Measurements from ENCODE around the gene ZBTB47. TPM values are rescaled to one million over a fixed set of nuclear protein-coding genes. Genes with fewer than 3 reads are reported as not detected.

Gene ZBTB47
- total and polyA plus RNA-seq, 2 experiments from 2014 or later: 0.48 to 2.8 TPM

GRCh38 chr3:42666022-42666421, 12.5 kb downstream of the ZBTB47 start:
- DNase-seq (ENCODE audit: low spot score) (no peak), ATAC-seq (no peak)
- H3K27me3 Mint-ChIP-seq (ENCODE audit: insufficient read depth, low read depth, poor library complexity): no peaks in the 10 kb centered on the region
- Histone ChIP-seq H3K4me2 (no peak overlapping the region), H4K20me1 (replicated peaks; ENCODE audit: insufficient read depth) (no peaks in the 10 kb centered on the region), H3K79me2 (replicated peaks; ENCODE audit: insufficient read depth) (no peaks in the 10 kb centered on the region), H3K4me1 (ENCODE audit: insufficient read depth) (no peaks in the 10 kb centered on the region), H3K27me3 (ENCODE audit: insufficient read depth) (no peaks in the 10 kb centered on the region), H3F3A (replicated peaks; ENCODE audit: low read depth) (no peaks in the 10 kb centered on the region), H3K9me2 (ENCODE audit: insufficient read depth) (no peaks in the 10 kb centered on the region), H2AFZ (no peak overlapping the region), H3K4me3 (no peak overlapping the region), H3K27ac (ENCODE audit: low read depth) (no peak overlapping the region), H3K36me3 (ENCODE audit: insufficient read depth) (no peaks in the 10 kb centered on the region)
- H3K9me3 Mint-ChIP-seq: 0 out of 3 replicates have a peak, but pooled peaks cover 5% of the 10 kb centered on the region
- H3K36me3 Mint-ChIP-seq (ENCODE audit: low read depth): peaks cover 5% of the 10 kb centered on the region; the same call in 2 of the 3 replicates
- no peak overlapping the region for H3K27ac Mint-ChIP-seq
- no peak overlapping the region for H3K4me3 Mint-ChIP-seq
- TF ChIP-seq STAT1 (IDR thresholded peaks at IDR 0.05; ENCODE audit: unreplicated experiment): no peak
- no peak for TF ChIP-seq EZH2phosphoT487 (IDR thresholded peaks at IDR 0.05; ENCODE audit: unreplicated experiment)
- TF ChIP-seq EZH2 (IDR thresholded peaks at IDR 0.05; ENCODE audit: low read depth, unreplicated experiment): no peak
- no peak for TF ChIP-seq POLR2AphosphoS5 (IDR thresholded peaks at IDR 0.05; ENCODE audit: low read depth)
- TF ChIP-seq, protein P1, sequence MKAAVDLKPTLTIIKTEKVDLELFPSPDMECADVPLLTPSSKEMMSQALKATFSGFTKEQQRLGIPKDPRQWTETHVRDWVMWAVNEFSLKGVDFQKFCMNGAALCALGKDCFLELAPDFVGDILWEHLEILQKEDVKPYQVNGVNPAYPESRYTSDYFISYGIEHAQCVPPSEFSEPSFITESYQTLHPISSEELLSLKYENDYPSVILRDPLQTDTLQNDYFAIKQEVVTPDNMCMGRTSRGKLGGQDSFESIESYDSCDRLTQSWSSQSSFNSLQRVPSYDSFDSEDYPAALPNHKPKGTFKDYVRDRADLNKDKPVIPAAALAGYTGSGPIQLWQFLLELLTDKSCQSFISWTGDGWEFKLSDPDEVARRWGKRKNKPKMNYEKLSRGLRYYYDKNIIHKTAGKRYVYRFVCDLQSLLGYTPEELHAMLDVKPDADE (IDR thresholded peaks at IDR 0.05): no peak
- peaks cover 9% of the 10 kb centered on the region; the same call in 2 of the 3 replicates for H3K4me1 Mint-ChIP-seq

DNA sequence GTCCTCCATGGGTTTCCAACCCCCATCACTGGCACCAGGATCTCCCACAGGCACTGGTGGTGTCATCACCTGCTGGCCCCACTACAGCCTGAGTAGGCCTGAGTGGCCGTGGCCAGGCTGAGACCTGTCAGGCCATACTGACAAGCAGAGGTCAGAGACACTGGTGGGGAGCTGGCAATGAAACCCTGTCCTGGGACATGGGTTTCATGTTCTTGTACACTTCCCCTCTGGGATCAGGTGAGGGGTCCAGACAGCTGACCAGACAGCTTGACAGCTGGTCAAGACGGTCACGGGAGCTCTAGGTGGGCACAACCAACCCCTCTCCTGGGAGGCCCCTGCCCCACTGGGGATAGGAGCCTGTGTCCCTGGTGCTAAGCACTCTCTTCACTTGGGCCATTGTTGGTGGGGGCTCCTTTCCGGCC, 13.1 kb downstream of the ZBTB47 start:
- Histone ChIP-seq H2AFZ (no peak overlapping the region), H4K20me1 (replicated peaks; ENCODE audit: insufficient read depth) (no peaks in the 10 kb centered on the region), H3K27ac (ENCODE audit: low read depth) (no peak overlapping the region), H3F3A (replicated peaks; ENCODE audit: low read depth) (no peaks in the 10 kb centered on the region), H3K79me2 (replicated peaks; ENCODE audit: insufficient read depth) (no peaks in the 10 kb centered on the region), H3K9me2 (ENCODE audit: insufficient read depth) (no peaks in the 10 kb centered on the region), H3K36me3 (ENCODE audit: insufficient read depth) (no peaks in the 10 kb centered on the region), H3K4me1 (ENCODE audit: insufficient read depth) (no peaks in the 10 kb centered on the region), H3K4me3 (no peak overlapping the region), H3K27me3 (ENCODE audit: insufficient read depth) (no peaks in the 10 kb centered on the region), H3K4me2 (no peak overlapping the region)
- H3K9me3 Mint-ChIP-seq: 0 out of 3 replicates have a peak, but pooled peaks cover 6% of the 10 kb centered on the region
- H3K4me1 Mint-ChIP-seq: peaks cover 9% of the 10 kb centered on the region; the same call in 2 of the 3 replicates
- no peaks in the 10 kb centered on the region for H3K27me3 Mint-ChIP-seq (ENCODE audit: insufficient read depth, low read depth, poor library complexity)
- no peaks in the 10 kb centered on the region for H3K36me3 Mint-ChIP-seq (ENCODE audit: low read depth)
- ATAC-seq (no peak), DNase-seq (ENCODE audit: low spot score) (no peak)
- TF ChIP-seq, protein P2, sequence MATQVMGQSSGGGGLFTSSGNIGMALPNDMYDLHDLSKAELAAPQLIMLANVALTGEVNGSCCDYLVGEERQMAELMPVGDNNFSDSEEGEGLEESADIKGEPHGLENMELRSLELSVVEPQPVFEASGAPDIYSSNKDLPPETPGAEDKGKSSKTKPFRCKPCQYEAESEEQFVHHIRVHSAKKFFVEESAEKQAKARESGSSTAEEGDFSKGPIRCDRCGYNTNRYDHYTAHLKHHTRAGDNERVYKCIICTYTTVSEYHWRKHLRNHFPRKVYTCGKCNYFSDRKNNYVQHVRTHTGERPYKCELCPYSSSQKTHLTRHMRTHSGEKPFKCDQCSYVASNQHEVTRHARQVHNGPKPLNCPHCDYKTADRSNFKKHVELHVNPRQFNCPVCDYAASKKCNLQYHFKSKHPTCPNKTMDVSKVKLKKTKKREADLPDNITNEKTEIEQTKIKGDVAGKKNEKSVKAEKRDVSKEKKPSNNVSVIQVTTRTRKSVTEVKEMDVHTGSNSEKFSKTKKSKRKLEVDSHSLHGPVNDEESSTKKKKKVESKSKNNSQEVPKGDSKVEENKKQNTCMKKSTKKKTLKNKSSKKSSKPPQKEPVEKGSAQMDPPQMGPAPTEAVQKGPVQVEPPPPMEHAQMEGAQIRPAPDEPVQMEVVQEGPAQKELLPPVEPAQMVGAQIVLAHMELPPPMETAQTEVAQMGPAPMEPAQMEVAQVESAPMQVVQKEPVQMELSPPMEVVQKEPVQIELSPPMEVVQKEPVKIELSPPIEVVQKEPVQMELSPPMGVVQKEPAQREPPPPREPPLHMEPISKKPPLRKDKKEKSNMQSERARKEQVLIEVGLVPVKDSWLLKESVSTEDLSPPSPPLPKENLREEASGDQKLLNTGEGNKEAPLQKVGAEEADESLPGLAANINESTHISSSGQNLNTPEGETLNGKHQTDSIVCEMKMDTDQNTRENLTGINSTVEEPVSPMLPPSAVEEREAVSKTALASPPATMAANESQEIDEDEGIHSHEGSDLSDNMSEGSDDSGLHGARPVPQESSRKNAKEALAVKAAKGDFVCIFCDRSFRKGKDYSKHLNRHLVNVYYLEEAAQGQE (IDR thresholded peaks at IDR 0.05; ENCODE audit: unreplicated experiment): no peak
- TF ChIP-seq CREB1 (CRISPR knock-in tag; IDR thresholded peaks at IDR 0.05; ENCODE audit: low read depth) (no peak), STAT1 (IDR thresholded peaks at IDR 0.05; ENCODE audit: unreplicated experiment) (no peak)
- TF ChIP-seq, protein P1 (IDR thresholded peaks at IDR 0.05): no peak
- H3K27ac Mint-ChIP-seq: no peak overlapping the region
- H3K4me3 Mint-ChIP-seq: no peak overlapping the region
